Heart right ventricle (tissue), 16 donors: Measurements from ENCODE around the gene PHC1. TPM values are rescaled to one million over a fixed set of nuclear protein-coding genes. Genes with fewer than 3 reads are reported as not detected.
A peak's percentile ranks its signal among the peaks of the same experiment; 100 is the strongest.

ENCODE experiments used
- ATAC-seq, 8 donors: fragments of 200-7000 bp; cut with Tn5 transposase; one replicate each; pipeline ENCODE4 v1.9.1; 2020; ENCODE audit warnings: mild to moderate bottlenecking in 8 of 8, moderate library complexity in 8 of 8, moderate number of reproducible peaks in 1 of 8
- DNase-seq, 2 donors: peaks; one replicate each; pipeline ENCODE4 v3.0.0-alpha.2; 2020
- H3K27ac ChIP-seq, 10 donors: fragments of 200-600 bp; sonication (generic) in 2 of 10; one replicate each; pipeline versions ENCODE4 v1.5.0 to v1.8.0; 2020 to 2022; ENCODE audit warnings: mild to moderate bottlenecking in 3 of 10
- H3K27me3 ChIP-seq, 7 donors: fragments of 200-600 bp; one replicate each; pipeline ENCODE4 v1.8.0; 2021 to 2022; ENCODE audit warnings: mild to moderate bottlenecking in 2 of 7
- H3K36me3 ChIP-seq, 9 donors: fragments of 200-600 bp; sonication (generic) in 1 of 9; one replicate each; pipeline versions ENCODE4 v1.5.0 to v1.8.0; 2020 to 2022; ENCODE audit warnings: mild to moderate bottlenecking in 2 of 9
- H3K4me1 ChIP-seq, 9 donors: fragments of 200-600 bp; sonication (generic) in 1 of 9; one replicate each; pipeline versions ENCODE4 v1.5.0 to v1.8.0; 2020 to 2022; ENCODE audit warnings: mild to moderate bottlenecking in 4 of 9
- H3K4me3 ChIP-seq, 10 donors: fragments of 200-600 bp; sonication (generic) in 2 of 10; one replicate each; pipeline versions ENCODE4 v1.5.0 to v1.8.0; 2020 to 2022; ENCODE audit warnings: mild to moderate bottlenecking in 7 of 10, moderate library complexity in 2 of 10
- H3K9me3 ChIP-seq, 11 donors: fragments of 200-600 bp in 10 of 11; sonication (generic) in 2 of 11; one replicate each; pipeline versions ENCODE4 v1.5.0 to v1.8.0; 2013 to 2022; ENCODE audit warnings: mild to moderate bottlenecking in 2 of 11, control low read depth in 1 of 11, moderate library complexity in 1 of 11
- WGBS, 2 donors: extraction: QIAGEN DNeasy Blood & Tissue Kit; methylation state at CpG; one replicate each; pipeline ENCODE4 v1.1.7; 2013; ENCODE audit warnings: inconsistent platforms in 1 of 2; 5-methylcytosine and 5-hydroxymethylcytosine counted together
- intact Hi-C, 10 donors: fragments of 100-400 bp; cut with DNase I; formaldehyde crosslinking; loops; one replicate each; pipeline versions ENCODE4 v1.11.1 to v1.14.2; 2022
- polyA plus RNA-seq, 2 donors: library from polyadenylated mRNA; stranded (reverse); fragments of 200-250 nt; gene quantifications; one replicate each; pipeline ENCODE4 v1.2.3, GENCODE V29; 2013
- total RNA-seq, 10 donors: library from RNA; stranded (reverse); fragmentation: NEBNext Ultra II Directional in 3 of 10; extraction: Animal tissue kit (Norgen Biotek cat#: 25700) in 3 of 10; gene quantifications; one replicate each; pipeline versions ENCODE4 v1.2.1 to v1.2.4, GENCODE V29; 2021 to 2023
- TF ChIP-seq, protein P1 (sequence below), 9 donors: fragments of 200-600 bp; sonication (generic) in 2 of 9; IDR thresholded peaks; one replicate each; pipeline versions ENCODE4 v1.5.0 to v1.8.0; 2021 to 2022; ENCODE audit warnings: antibody characterized with exemption in 9 of 9, mild to moderate bottlenecking in 5 of 9, moderate library complexity in 1 of 9
- donor health status: Arrhythmogenic right ventricular cardiomyopathy.
- donor health status: ischemic (EF 13 %, LVEDD 7.1; RV severe dilation, severe dysfunction).
- donor health status: healthy with polysubstance abuse.
- donor health status: DM: no; HTN: yes; CAD: no.
- donor health status: DM: no; HTN: no; CAD: no.
- donor health status: ischemic (EF 25% LVEDD 6.9; RV normal size, moderate dysfunction).
- donor health status: ischemic (EF 25% LVEDD 5.7; RV mildly dilated, moderate dysfunction).
- donor health status: healthy.
- donor health status: DM: yes; HTN: yes; CAD: no.
- donor health status: Ischemic cardiomyopathy.
- donor health status: ischemic (EF 35%, LVEDD 5.7; RV mildly dilated, moderate dysfunction).
- donor health status: nonischemic (EF 11% LVEDD 7.7; RV severe dilation, severe dysfunction).
- donor health status: DM: yes; HTN: yes; CAD: no.
- donor health status: PGD.
- donor health status: ischemic (EF 29% LVEDD 5.4; RV normal size, mild dysfunction).
- donor health status: nonischemic (EF 23%, LVEDD 6.1; RV moderate dilation, normal function).

PHC1 gene
- total and polyA plus RNA-seq, 12 donors: 15.4 to 33.6 (median 23.7) TPM

- no peak for ATAC-seq
These were observed 27.0 kb upstream of the PHC1 start for GRCh38 chr12:8887285-8887715.

GRCh38 chr12:8890313-8891085 is 23.8 kb upstream of the PHC1 start:
- H3K9me3 ChIP-seq: no peaks in the 10 kb centered on the region
- H3K27me3 ChIP-seq: no peaks in the 10 kb centered on the region
- peak; percentile 55 to 88 (median 82) for ATAC-seq
- WGBS, 2 donors: 31% methylated on average over 14 of the region's 14 CpGs
- peak in 1 of 2 donors; percentile 66 for DNase-seq
- peak overlapping the region in 9 of 10 donors; percentile 18 to 58 (median 55) for H3K4me3 ChIP-seq
- H3K27ac ChIP-seq: peak overlapping the region in 4 of 10 donors; percentile 36 to 54 (median 44)
- TF ChIP-seq, protein P1, sequence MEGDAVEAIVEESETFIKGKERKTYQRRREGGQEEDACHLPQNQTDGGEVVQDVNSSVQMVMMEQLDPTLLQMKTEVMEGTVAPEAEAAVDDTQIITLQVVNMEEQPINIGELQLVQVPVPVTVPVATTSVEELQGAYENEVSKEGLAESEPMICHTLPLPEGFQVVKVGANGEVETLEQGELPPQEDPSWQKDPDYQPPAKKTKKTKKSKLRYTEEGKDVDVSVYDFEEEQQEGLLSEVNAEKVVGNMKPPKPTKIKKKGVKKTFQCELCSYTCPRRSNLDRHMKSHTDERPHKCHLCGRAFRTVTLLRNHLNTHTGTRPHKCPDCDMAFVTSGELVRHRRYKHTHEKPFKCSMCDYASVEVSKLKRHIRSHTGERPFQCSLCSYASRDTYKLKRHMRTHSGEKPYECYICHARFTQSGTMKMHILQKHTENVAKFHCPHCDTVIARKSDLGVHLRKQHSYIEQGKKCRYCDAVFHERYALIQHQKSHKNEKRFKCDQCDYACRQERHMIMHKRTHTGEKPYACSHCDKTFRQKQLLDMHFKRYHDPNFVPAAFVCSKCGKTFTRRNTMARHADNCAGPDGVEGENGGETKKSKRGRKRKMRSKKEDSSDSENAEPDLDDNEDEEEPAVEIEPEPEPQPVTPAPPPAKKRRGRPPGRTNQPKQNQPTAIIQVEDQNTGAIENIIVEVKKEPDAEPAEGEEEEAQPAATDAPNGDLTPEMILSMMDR (IDR thresholded peaks at IDR 0.05): peak; percentile 72 to 94 (median 87)
- H3K36me3 ChIP-seq: no peaks in the 10 kb centered on the region
- peaks cover 0 to 5% (median 0%) of the 10 kb centered on the region in 9 donors for H3K4me1 ChIP-seq
- intact Hi-C loops: loop anchor here in 9 of 10 donors (1.0 to 10.0 kb wide), 9 partner anchors 106 to 210 kb away; no protein-coding TSS in a partner anchor

More at GRCh38 chr12:8887285-8887715, 27.0 kb upstream of the PHC1 start:
- H3K27ac ChIP-seq: no peak overlapping the region
- no peaks in the 10 kb centered on the region for H3K36me3 ChIP-seq
- H3K4me3 ChIP-seq: no peak overlapping the region
- DNase-seq: no peak
- peaks cover 0 to 5% (median 0%) of the 10 kb centered on the region in 9 donors for H3K4me1 ChIP-seq
- H3K9me3 ChIP-seq: no peaks in the 10 kb centered on the region
- 79 to 81% methylated on average over 4 of the region's 4 CpGs for WGBS, 2 donors
- TF ChIP-seq, protein P1 (IDR thresholded peaks at IDR 0.05): no peak
- no peaks in the 10 kb centered on the region for H3K27me3 ChIP-seq
- intact Hi-C loops: loop anchor here in 1 of 10 donors (5.0 kb wide), 1 partner anchor 205 kb away; no protein-coding TSS in a partner anchor

DNA sequence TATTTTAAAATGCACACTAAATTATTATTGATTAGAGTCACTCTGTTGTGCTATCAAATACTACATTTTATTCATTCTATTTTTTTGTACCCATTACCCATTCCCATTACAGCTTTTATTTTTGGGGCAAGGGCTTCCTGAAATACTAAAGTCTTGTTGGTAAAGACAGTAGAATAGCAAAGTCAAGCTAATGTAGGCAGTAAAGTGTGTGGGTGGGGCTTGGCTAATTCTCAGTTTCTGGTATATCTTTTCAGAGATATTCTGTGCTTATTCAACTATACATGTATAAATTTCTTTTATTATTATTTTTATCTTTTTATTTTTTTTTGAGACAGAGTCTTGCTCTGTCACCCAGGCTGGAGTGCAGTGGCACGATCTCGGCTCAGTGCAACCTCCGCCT is 22.3 kb upstream of the PHC1 start:
- Histone ChIP-seq H3K27me3 (no peaks in the 10 kb centered on the region), H3K9me3 (no peaks in the 10 kb centered on the region), H3K4me1 (peaks cover 0 to 5% (median 0%) of the 10 kb centered on the region in 9 donors), H3K36me3 (no peaks in the 10 kb centered on the region), H3K4me3 (no peak overlapping the region), H3K27ac (no peak overlapping the region)
- TF ChIP-seq, protein P1 (IDR thresholded peaks at IDR 0.05): no peak
- ATAC-seq (no peak), DNase-seq (no peak)
- 97 to 98% methylated on average over 3 of the region's 3 CpGs for WGBS, 2 donors
- intact Hi-C loops: loop anchor here in 9 of 10 donors (2.0 to 10.0 kb wide), 8 partner anchors 107 to 211 kb away; no protein-coding TSS in a partner anchor

GRCh38 chr12:8894378-8894777 is 19.9 kb upstream of the PHC1 start:
- no peak for DNase-seq
- no peak for ATAC-seq
- Histone ChIP-seq H3K4me1 (peaks cover 0 to 5% (median 0%) of the 10 kb centered on the region in 9 donors), H3K27me3 (no peaks in the 10 kb centered on the region), H3K9me3 (no peaks in the 10 kb centered on the region), H3K36me3 (no peaks in the 10 kb centered on the region), H3K27ac (no peak overlapping the region), H3K4me3 (no peak overlapping the region)
- TF ChIP-seq, protein P1 (IDR thresholded peaks at IDR 0.05): no peak
- intact Hi-C loops: loop anchor here in 7 of 10 donors (5.0 to 10.0 kb wide), 6 partner anchors 110 to 212 kb away; no protein-coding TSS in a partner anchor
